ENCODE measurements around the gene SYNGAP1.
"Not testable (repeated sequence)": the region's sequence is repeated elsewhere in the genome, so short reads cannot be mapped to it uniquely, and the experiment has no call there.

Gene SYNGAP1

DNA sequence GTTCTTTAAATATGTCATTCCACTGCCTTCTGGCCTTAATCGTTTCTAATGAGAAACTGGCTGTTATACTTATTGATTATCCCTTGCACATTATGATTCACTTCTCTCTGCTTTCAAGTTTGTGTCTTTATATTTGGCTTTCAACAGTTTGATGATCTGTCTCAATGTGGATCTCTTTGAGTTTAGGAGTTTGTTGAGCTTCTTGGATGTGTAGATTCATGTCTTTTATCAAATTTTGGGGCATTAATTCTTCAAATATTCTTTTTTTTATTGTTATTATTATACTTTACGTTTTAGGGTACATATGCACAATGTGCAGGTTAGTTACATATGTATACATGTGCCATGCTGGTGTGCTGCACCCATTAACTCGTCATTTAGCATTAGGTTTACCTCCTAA lies 63.8 kb downstream of the SYNGAP1 start:
- DNase-seq = no peak

DNA sequence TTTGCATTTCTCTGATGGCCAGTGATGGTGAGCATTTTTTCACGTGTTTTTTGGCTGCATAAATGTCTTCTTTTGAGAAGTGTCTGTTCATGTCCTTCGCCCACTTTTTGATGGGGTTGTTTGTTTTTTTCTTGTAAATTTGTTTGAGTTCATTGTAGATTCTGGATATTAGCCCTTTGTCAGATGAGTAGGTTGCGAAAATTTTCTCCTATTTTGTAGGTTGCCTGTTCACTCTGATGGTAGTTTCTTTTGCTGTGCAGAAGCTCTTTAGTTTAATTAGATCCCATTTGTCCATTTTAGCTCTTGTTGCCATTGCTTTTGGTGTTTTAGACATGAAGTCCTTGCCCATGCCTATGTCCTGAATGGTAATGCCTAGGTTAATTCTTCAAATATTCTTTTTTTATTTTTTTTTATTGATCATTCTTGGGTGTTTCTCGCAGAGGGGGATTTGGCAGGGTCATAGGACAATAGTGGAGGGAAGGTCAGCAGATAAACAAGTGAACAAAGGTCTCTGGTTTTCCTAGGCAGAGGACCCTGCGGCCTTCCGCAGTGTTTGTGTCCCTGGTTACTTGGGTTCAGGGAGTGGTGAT lies 64.9 kb downstream of the SYNGAP1 start:
- not testable (repeated sequence) for DNase-seq

DNA sequence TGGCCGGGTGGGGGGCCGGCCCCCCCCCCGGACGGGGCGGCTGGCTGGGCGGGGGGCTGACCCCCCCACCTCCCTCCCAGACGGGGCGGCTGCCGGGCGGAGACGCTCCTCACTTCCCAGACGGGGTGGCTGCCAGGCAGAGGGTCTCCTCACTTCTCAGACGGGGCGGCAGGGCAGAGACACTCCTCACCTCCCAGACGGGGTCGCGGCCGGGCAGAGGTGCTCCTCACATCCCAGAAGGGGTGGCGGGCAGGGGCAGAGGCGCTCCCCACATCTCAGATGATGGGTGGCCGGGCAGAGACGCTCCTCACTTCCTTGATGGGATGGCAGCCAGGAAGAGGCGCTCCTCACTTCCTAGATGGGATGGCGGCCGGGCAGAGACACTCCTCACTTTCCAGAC lies 65.8 kb downstream of the SYNGAP1 start:
- not testable (repeated sequence) for DNase-seq

DNA sequence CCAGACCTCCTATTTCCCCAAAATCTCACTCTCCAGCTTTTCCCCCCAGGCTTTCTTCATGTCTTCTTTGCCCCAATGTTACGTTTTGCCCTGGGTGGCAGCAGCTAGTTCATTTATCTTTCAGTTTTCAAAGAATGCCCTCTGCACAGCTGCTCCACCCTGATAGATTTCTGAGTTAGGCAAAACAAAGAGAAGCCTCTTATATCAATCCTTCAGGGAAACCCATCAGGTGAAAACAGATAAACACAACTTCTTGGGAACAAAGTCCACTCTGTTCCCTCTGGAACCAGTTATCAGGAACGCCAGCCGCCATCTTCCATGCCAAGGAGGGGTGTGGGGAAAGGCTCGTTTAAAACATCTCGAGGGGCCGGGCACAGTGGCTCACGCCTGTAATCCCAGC lies 68.5 kb downstream of the SYNGAP1 start:
- DNase-seq = no peak

- DNase-seq = no peak
These were observed 70.3 kb downstream of the SYNGAP1 start for GRCh38 chr6:33490198-33490597.

- DNase-seq = no peak
These were observed 70.8 kb downstream of the SYNGAP1 start for GRCh38 chr6:33490621-33491020.

DNA sequence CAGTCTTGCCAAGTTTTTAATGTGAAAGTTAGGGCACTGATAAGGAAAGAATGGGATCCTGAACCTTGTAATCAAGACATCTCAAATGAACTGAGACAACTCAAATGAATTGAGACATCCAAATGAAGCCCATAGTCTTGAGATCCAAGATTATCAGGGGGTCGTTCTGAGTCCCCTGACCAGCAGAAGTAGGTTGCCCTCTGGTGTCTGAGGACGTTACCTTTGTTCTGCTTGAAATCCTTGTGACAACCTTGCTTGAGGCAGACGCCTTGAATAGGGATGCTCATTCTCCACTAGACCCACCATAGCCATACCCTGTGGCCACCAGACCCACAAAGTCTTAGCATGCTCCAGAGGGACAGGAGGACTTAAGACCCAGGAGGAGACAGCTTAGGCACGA lies 72.2 kb downstream of the SYNGAP1 start:
- DNase-seq = no peak

DNA sequence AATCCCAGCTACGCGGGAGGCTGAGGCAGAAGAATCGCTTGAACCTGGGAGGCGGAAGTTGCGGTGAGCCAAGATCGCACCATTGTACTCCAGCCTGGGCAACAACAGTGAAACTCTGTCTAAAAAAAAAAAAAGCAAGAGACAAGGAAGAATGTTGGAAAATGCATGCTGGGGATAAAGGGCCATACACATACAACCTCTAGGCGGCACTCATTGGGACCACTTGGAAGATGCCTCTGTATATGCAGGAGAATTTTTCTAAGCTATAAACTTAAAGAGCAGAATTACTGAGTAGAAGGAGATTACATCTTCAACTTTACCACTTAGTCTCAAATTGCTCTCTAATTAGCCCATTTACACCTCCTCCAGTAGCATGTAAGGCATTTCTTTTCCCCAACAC lies 77.3 kb downstream of the SYNGAP1 start:
- no peak for DNase-seq

DNA sequence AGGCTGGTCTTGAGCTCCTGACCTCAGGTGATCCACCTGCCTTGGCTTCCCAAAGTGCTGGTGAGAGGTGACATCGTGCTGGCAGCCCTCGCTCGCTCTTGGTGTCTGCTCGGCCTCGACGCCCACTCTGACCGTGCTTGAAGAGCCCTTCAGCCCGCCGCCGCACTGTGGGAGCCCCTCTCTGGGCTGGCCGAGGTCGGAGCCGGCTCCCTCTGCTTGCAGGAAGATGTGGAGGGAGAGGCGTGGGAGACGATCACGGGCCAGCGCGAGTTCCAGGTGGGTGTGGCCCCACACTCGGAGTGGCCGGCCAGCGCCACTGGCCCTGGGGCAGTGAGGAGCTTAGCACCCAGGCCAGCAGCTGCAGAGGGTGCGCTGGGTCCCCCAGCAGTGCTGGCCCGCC lies 82.6 kb downstream of the SYNGAP1 start:
- no peak for DNase-seq

DNA sequence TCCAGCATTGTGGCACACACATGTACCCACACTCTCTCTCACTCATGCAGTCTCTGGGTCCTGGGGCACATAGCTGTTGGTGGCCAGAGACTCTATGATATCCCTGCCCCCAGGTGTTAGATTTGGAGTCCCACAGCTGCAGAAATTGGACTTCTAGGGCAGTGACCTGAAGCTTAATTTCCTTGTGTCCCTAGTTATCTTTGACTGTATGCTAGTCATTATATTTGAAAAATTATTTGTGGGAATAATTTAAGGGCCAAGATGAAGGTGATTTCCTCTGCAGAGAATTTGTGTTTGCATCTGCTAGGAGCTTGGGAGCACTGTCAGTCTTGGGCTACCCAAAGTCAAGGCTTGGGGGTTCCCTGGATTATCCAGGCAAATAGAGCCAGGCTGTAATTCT lies 84.6 kb downstream of the SYNGAP1 start:
- no peak for DNase-seq

Measured in central memory CD4-positive, alpha-beta T cell (primary cell).